A549 (cell line): ENCODE data around the gene CAMKMT. TPM values are rescaled to one million over a fixed set of nuclear protein-coding genes. Genes with fewer than 3 reads are reported as not detected.

ENCODE experiments used
- ATAC-seq, 2 experiments: fragments of 200-7000 bp in 1 of 2; fragments of >200 bp in 1 of 2; cut with Nextera tagmentation in 1 of 2; cut with Tn5 transposase in 1 of 2; 3 replicates each; pipeline versions ENCODE4 v1.8.0 to v1.9.1; 2018 to 2020; ENCODE audit warnings: mild to moderate bottlenecking in 1 of 2, moderate library complexity in 1 of 2
- CTCF ChIA-PET: fragments of 300-600 bp; sonication (Branson Sonifier 250); formaldehyde crosslinking; extraction: SDS; loops from one replicate; lab custom pipeline; 2021; ENCODE audit warnings: antibody characterized with exemption, inconsistent platforms; lab: Yijun Ruan, JAX
- POLR2A ChIA-PET: fragments of 350-600 bp; formaldehyde crosslinking; extraction: SDS; loops from one replicate; lab custom pipeline; 2021; ENCODE audit warnings: antibody characterized with exemption, inconsistent platforms; lab: Yijun Ruan, JAX
- DNase-seq, 2 experiments: peaks; one replicate each; pipeline versions ENCODE4 v3.0.0 to v3.0.0-alpha.2; 2011 to 2016; ENCODE audit warnings: low read depth in 1 of 2, low spot score in 1 of 2
- FAIRE-seq: peaks from 2 replicates; lab custom pipeline; 2011; peaks lifted over from hg19 to GRCh38; lab: Jason Lieb, UNC
- H3K27ac ChIP-seq, 2 experiments: fragments of >200 bp; sonication (Bioruptor Twin); formaldehyde crosslinking; 3 replicates each; pipeline ENCODE4 v1.5.1; 2016 to 2017
- H3K4me1 ChIP-seq: fragments of >200 bp; sonication (Bioruptor Twin); formaldehyde crosslinking; 3 replicates; pipeline ENCODE4 v1.6.1; 2016
- H3K4me2 ChIP-seq: fragments of >200 bp; sonication (Bioruptor Twin); formaldehyde crosslinking; 3 replicates; pipeline ENCODE4 v1.6.1; 2016
- H3K4me3 ChIP-seq: fragments of >200 bp; sonication (Bioruptor Twin); formaldehyde crosslinking; 3 replicates; pipeline ENCODE4 v1.5.1; 2016
- H3K9me3 ChIP-seq: fragments of >200 bp; sonication (Bioruptor Twin); formaldehyde crosslinking; 3 replicates; pipeline ENCODE4 v1.6.1; 2016
- ATOH8 ChIP-seq: fragments of 250-450 bp; sonication (Bioruptor Pico); IDR thresholded peaks from 2 replicates; pipeline ENCODE4 v1.5.0; 2020; ENCODE audit warnings: low read depth, mild to moderate bottlenecking, moderate library complexity
- CHD2 ChIP-seq: fragments of 150-350 bp; IDR thresholded peaks from 2 replicates; pipeline ENCODE4 v1.6.1; 2014; ENCODE audit warnings: low read length; ENCODE audit not compliant: partially characterized antibody
- CHD4 ChIP-seq: fragments of 200-600 bp; sonication (generic); IDR thresholded peaks from 2 replicates; pipeline ENCODE4 v1.6.1; 2016; ENCODE audit warnings: antibody characterized with exemption, mild to moderate bottlenecking, borderline replicate concordance
- EHF ChIP-seq: fragments of 250-450 bp; sonication (Bioruptor Pico); IDR thresholded peaks from 2 replicates; pipeline ENCODE4 v1.5.0; 2020; ENCODE audit warnings: mild to moderate bottlenecking
- EHMT2 ChIP-seq: fragments of 200-600 bp; sonication (generic); IDR thresholded peaks from 2 replicates; pipeline ENCODE4 v1.6.1; 2016; ENCODE audit warnings: antibody characterized with exemption, low read depth, mild to moderate bottlenecking, moderate library complexity
- EP300 ChIP-seq, 2 experiments: fragments of >200 bp; sonication (Bioruptor Twin); formaldehyde crosslinking; IDR thresholded peaks; 2 replicates in 1 of 2; 3 replicates in 1 of 2; pipeline ENCODE4 v1.6.1; 2016 to 2017
- FOSB ChIP-seq: fragments of 250-450 bp; sonication (Bioruptor Pico); IDR thresholded peaks from 2 replicates; pipeline ENCODE4 v1.5.0; 2020; ENCODE audit warnings: mild to moderate bottlenecking, moderate library complexity
- GATA3 ChIP-seq: IDR thresholded peaks from 2 replicates; pipeline ENCODE4 v1.6.1; 2012; ENCODE audit warnings: borderline replicate concordance
- HDAC2 ChIP-seq: fragments of 200-600 bp; sonication (generic); IDR thresholded peaks from 2 replicates; pipeline ENCODE4 v1.6.1; 2016
- HOXA7 ChIP-seq: fragments of 250-450 bp; sonication (Bioruptor Pico); IDR thresholded peaks from 2 replicates; pipeline ENCODE4 v1.5.0; 2020; ENCODE audit warnings: mild to moderate bottlenecking, moderate library complexity
- HOXB13 ChIP-seq: fragments of 250-450 bp; sonication (Bioruptor Pico); IDR thresholded peaks from 2 replicates; pipeline ENCODE4 v1.5.0; 2020; ENCODE audit warnings: low read depth, mild to moderate bottlenecking, moderate library complexity
- JUNB ChIP-seq: fragments of >200 bp; sonication (Bioruptor Twin); formaldehyde crosslinking; IDR thresholded peaks from 2 replicates; pipeline ENCODE4 v1.6.1; 2016
- KDM1A ChIP-seq: fragments of 200-600 bp; sonication (generic); IDR thresholded peaks from 2 replicates; pipeline ENCODE4 v1.6.1; 2016; ENCODE audit warnings: low read depth, mild to moderate bottlenecking
- KDM5A ChIP-seq: fragments of 200-600 bp; sonication (generic); IDR thresholded peaks from 2 replicates; pipeline ENCODE4 v1.6.1; 2016; ENCODE audit warnings: antibody characterized with exemption, mild to moderate bottlenecking
- MAFK ChIP-seq: fragments of 450-650 bp; IDR thresholded peaks from 2 replicates; pipeline ENCODE4 v1.6.1; 2014; ENCODE audit not compliant: partially characterized antibody
- MAX ChIP-seq: IDR thresholded peaks from 2 replicates; pipeline ENCODE4 v1.6.1; 2012
- MYC ChIP-seq: IDR thresholded peaks from 2 replicates; pipeline ENCODE4 v1.6.1; 2012; ENCODE audit warnings: mild to moderate bottlenecking, inconsistent platforms, low read length, improper control_type of control experiment, borderline replicate concordance
- NFE2L2 ChIP-seq: fragments of 150-350 bp; conservative IDR thresholded peaks from 2 replicates; pipeline ENCODE4 v1.6.1; 2014; ENCODE audit warnings: low read length
- NR3C1 ChIP-seq: fragments of >200 bp; sonication (Bioruptor Twin); formaldehyde crosslinking; IDR thresholded peaks from 3 replicates; pipeline ENCODE4 v1.6.1; 2017
- POLR2A ChIP-seq: IDR thresholded peaks from 2 replicates; pipeline ENCODE4 v1.6.1; 2012; ENCODE audit warnings: mild to moderate bottlenecking, low read length
- POLR2AphosphoS2 ChIP-seq: conservative IDR thresholded peaks from 2 replicates; pipeline ENCODE4 v1.6.1; 2012; ENCODE audit warnings: low read length, improper control_type of control experiment, inconsistent platforms
- RAD21 ChIP-seq, 2 experiments: fragments of >200 bp in 1 of 2; sonication (Bioruptor Twin) in 1 of 2; formaldehyde crosslinking in 1 of 2; IDR thresholded peaks in 1 of 2; conservative IDR thresholded peaks in 1 of 2; 2 replicates in 1 of 2; 3 replicates in 1 of 2; pipeline ENCODE4 v1.6.1; 2012 to 2018; ENCODE audit warnings: inconsistent platforms in 1 of 2
- RFX5 ChIP-seq: fragments of 450-650 bp; IDR thresholded peaks from 2 replicates; pipeline ENCODE4 v1.7.1; 2014; ENCODE audit warnings: antibody characterized with exemption, mild to moderate bottlenecking, moderate library complexity
- RNF2 ChIP-seq: fragments of 200-600 bp; sonication (generic); IDR thresholded peaks from 2 replicates; pipeline ENCODE4 v1.6.1; 2016; ENCODE audit warnings: low read depth, mild to moderate bottlenecking, antibody characterized with exemption, moderate library complexity, borderline replicate concordance
- TFCP2L1 ChIP-seq: fragments of 250-450 bp; sonication (Bioruptor Pico); IDR thresholded peaks from 2 replicates; pipeline ENCODE4 v1.5.0; 2021; ENCODE audit warnings: mild to moderate bottlenecking
- TP53 ChIP-seq: fragments of 250-450 bp; sonication (Bioruptor Pico); IDR thresholded peaks from 2 replicates; pipeline ENCODE4 v1.5.0; 2021; ENCODE audit warnings: mild to moderate bottlenecking, moderate library complexity
- ZC3H11A ChIP-seq: fragments of 450-650 bp; IDR thresholded peaks from 2 replicates; pipeline ENCODE4 v1.6.1; 2014; ENCODE audit warnings: antibody characterized with exemption, mild to moderate bottlenecking
- WGBS: methylation state at CpG from one replicate; pipeline ENCODE4 v1.1.6; 2017; ENCODE audit errors: missing lambda C conversion rate; 5-methylcytosine and 5-hydroxymethylcytosine counted together
- polyA plus RNA-seq, 4 experiments: library from polyadenylated mRNA; depleted of rRNA in 3 of 4; stranded (reverse); fragments of >200 nt; fragmentation: RNase III in 1 of 4; extraction: RNeasy Plus Mini Kit Qiagen cat#74134 plus additional on column Dnase treatment in 1 of 4; gene quantifications; 2 replicates in 3 of 4; 3 replicates in 1 of 4; pipeline ENCODE4 v1.2.3, GENCODE V29; 2011 to 2017
- TF ChIP-seq, protein P1 (sequence below): fragments of >200 bp; sonication (Bioruptor Twin); formaldehyde crosslinking; IDR thresholded peaks from 3 replicates; pipeline ENCODE4 v1.5.1; 2016
- TF ChIP-seq, protein P2 (sequence below): fragments of >200 bp; sonication (Bioruptor Twin); formaldehyde crosslinking; IDR thresholded peaks from 3 replicates; pipeline ENCODE4 v1.6.1; 2016
- TF ChIP-seq, protein P3 (sequence below): IDR thresholded peaks from 2 replicates; pipeline ENCODE4 v1.6.1; 2012
- TF ChIP-seq, protein P4 (sequence below): fragments of 450-650 bp; IDR thresholded peaks from 2 replicates; pipeline ENCODE4 v1.6.1; 2014; ENCODE audit warnings: antibody characterized with exemption

The CAMKMT gene
- polyA plus RNA-seq, 2 of the 4 experiments (the other 2 are of a cell fraction): 6.5 to 15.7 TPM

DNA sequence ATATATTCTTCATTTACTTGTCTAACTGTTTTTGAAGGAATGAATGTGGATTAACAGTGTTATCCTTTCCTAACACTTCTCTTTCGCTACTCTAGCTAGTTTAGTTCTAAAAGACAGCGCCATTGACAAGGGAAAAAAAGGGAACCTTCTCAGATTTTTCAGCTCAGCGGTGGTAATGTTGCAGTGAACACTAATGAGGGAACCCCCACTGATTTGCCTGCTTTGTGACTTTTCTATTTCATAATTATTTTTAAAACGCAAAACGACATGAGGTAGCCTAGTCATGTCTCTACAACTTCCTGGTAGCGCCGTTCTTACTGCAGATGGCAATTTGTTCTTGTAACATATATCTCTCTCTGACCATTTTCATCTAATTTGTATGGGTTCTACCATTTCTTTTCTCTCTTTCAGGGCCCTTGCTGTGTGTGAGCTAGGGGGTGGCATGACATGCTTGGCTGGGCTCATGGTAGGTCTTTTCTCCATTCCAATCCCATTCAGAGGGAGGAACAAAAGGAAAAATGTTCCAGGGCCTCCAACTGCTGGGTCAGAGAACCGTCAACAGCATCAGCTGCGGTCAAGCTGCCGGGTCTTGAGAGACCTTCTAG lies 344.2 kb downstream of the CAMKMT start:
- ATAC-seq (no peak), FAIRE-seq (peak; percentile 49), DNase-seq (no peak)
- Histone ChIP-seq H3K4me2 (no peak overlapping the region), H3K4me1 (no peaks in the 10 kb centered on the region), H3K9me3 (no peaks in the 10 kb centered on the region), H3K4me3 (no peak overlapping the region), H3K27ac (no peak overlapping the region)
- no peak for TF ChIP-seq GATA3
- no peak for TF ChIP-seq RFX5
- no peak for TF ChIP-seq HOXB13 (CRISPR knock-in tag)
- no peak for TF ChIP-seq POLR2A
- no peak for TF ChIP-seq MAX
- no peak for TF ChIP-seq MYC
- TF ChIP-seq HDAC2: no peak
- TF ChIP-seq, protein P1, sequence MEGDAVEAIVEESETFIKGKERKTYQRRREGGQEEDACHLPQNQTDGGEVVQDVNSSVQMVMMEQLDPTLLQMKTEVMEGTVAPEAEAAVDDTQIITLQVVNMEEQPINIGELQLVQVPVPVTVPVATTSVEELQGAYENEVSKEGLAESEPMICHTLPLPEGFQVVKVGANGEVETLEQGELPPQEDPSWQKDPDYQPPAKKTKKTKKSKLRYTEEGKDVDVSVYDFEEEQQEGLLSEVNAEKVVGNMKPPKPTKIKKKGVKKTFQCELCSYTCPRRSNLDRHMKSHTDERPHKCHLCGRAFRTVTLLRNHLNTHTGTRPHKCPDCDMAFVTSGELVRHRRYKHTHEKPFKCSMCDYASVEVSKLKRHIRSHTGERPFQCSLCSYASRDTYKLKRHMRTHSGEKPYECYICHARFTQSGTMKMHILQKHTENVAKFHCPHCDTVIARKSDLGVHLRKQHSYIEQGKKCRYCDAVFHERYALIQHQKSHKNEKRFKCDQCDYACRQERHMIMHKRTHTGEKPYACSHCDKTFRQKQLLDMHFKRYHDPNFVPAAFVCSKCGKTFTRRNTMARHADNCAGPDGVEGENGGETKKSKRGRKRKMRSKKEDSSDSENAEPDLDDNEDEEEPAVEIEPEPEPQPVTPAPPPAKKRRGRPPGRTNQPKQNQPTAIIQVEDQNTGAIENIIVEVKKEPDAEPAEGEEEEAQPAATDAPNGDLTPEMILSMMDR: no peak
- no peak for TF ChIP-seq EP300 (IDR thresholded peaks at IDR 0.05)
- TF ChIP-seq HOXA7: no peak
- TF ChIP-seq RAD21 (conservative IDR thresholded peaks at IDR 0.05 in 1 of 2, IDR thresholded peaks at IDR 0.05 in 1 of 2): no peak
- TF ChIP-seq, protein P2, sequence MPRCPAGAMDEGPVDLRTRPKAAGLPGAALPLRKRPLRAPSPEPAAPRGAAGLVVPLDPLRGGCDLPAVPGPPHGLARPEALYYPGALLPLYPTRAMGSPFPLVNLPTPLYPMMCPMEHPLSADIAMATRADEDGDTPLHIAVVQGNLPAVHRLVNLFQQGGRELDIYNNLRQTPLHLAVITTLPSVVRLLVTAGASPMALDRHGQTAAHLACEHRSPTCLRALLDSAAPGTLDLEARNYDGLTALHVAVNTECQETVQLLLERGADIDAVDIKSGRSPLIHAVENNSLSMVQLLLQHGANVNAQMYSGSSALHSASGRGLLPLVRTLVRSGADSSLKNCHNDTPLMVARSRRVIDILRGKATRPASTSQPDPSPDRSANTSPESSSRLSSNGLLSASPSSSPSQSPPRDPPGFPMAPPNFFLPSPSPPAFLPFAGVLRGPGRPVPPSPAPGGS: no peak
- TF ChIP-seq, protein P3, sequence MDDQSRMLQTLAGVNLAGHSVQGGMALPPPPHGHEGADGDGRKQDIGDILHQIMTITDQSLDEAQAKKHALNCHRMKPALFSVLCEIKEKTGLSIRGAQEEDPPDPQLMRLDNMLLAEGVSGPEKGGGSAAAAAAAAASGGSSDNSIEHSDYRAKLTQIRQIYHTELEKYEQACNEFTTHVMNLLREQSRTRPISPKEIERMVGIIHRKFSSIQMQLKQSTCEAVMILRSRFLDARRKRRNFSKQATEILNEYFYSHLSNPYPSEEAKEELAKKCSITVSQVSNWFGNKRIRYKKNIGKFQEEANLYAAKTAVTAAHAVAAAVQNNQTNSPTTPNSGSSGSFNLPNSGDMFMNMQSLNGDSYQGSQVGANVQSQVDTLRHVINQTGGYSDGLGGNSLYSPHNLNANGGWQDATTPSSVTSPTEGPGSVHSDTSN: no peak
- no peak for TF ChIP-seq TP53 (CRISPR knock-in tag)
- no peak for TF ChIP-seq KDM1A
- no peak for TF ChIP-seq ZC3H11A
- TF ChIP-seq CHD4: no peak
- TF ChIP-seq POLR2AphosphoS2: no peak
- no peak for TF ChIP-seq CHD2
- TF ChIP-seq, protein P4, sequence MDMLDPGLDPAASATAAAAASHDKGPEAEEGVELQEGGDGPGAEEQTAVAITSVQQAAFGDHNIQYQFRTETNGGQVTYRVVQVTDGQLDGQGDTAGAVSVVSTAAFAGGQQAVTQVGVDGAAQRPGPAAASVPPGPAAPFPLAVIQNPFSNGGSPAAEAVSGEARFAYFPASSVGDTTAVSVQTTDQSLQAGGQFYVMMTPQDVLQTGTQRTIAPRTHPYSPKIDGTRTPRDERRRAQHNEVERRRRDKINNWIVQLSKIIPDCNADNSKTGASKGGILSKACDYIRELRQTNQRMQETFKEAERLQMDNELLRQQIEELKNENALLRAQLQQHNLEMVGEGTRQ: no peak
- ChIA-PET CTCF (interaction anchor here (0.7 to 3.0 kb wide), 3 partner anchors 9 to 313 kb away, joined by 3 to 10 read pairs (median 9); no protein-coding TSS in a partner anchor), POLR2A (no interaction called here)
- WGBS: 89% methylated on average over 10 of the region's 10 CpGs

DNA sequence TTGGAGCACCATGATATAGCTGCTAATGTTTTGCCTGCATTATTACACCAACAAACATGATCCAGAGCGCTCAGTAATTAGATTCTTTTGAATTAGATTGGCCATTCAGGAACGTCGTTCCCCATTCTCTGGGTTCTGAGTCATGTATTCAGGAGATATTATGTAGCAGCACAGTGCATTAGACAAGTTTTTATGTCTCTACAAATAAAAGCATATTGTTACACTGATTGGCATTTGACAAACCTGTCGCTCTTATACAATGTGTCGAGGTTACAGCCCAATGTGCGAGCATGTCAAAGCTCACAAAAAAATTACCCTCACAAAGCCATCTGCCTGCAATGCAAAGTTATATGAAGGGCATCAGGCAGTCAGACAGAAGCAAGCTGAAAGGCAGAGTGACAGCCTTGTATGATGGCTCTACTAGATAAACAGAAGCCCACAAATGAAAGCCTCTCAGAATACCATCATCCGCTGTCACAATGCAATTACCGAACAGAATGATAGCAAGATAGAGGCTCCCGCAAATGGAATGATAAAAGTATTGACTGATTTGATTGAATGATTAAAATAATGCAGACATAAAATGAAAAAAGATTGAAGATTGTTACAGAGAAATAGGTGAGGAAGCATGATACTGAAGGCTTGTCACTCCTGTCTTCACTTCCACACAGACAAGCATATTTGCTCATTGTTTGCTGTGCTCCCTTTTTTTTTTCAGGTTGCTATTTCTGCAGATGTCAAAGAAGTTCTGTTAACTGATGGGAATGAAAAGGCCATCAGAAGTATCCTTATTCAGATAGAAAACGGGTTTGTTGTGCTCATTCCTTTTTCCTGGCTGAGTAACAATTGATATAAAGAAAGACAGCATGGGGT lies 345.2 kb downstream of the CAMKMT start:
- ATAC-seq (no peak), DNase-seq (no peak), FAIRE-seq (no peak)
- H3K4me1 ChIP-seq: no peaks in the 10 kb centered on the region
- no peak overlapping the region for H3K4me3 ChIP-seq
- 89% methylated on average over 10 of the region's 10 CpGs for WGBS
- ChIA-PET CTCF (interaction anchor here (0.7 to 3.0 kb wide), 3 partner anchors 8 to 314 kb away, joined by 3 to 10 read pairs (median 4); no protein-coding TSS in a partner anchor), POLR2A (no interaction called here)
- no peak overlapping the region for H3K4me2 ChIP-seq
- H3K27ac ChIP-seq: no peak overlapping the region
- no peaks in the 10 kb centered on the region for H3K9me3 ChIP-seq
- TF ChIP-seq JUNB (no peak), NR3C1 (no peak), NFE2L2 (no peak), ATOH8 (CRISPR knock-in tag) (no peak), HOXB13 (CRISPR knock-in tag) (no peak), HDAC2 (no peak), KDM5A (no peak), HOXA7 (no peak), EHF (CRISPR knock-in tag) (no peak), MAFK (no peak), RNF2 (no peak), EHMT2 (no peak), MAX (no peak), TFCP2L1 (no peak), FOSB (no peak), KDM1A (no peak), EP300 (IDR thresholded peaks at IDR 0.05) (no peak)
